OCI-LY7 (cell line): Measurements from ENCODE around the gene NME7. TPM values are rescaled to one million over a fixed set of nuclear protein-coding genes. Genes with fewer than 3 reads are reported as not detected.

Source experiments
- BruUV-seq: library from RNA; stranded (reverse); fragments of 400-500 nt; replicated peaks from 2 replicates; lab custom pipeline; 2021; lab: Mats Ljungman, UMichigan
- CTCF ChIA-PET: fragments of 300-600 bp; sonication (Branson Sonifier 250); formaldehyde crosslinking; loops from one replicate; lab custom pipeline; 2022; ENCODE audit warnings: antibody characterized with exemption; ENCODE audit not compliant: unreplicated experiment; lab: Charles Lee
- POLR2A ChIA-PET: fragments of 300-600 bp; sonication (Branson Sonifier 250); formaldehyde crosslinking; loops from one replicate; lab custom pipeline; 2022; ENCODE audit warnings: antibody characterized with exemption; lab: Charles Lee
- DNase-seq: peaks from one replicate; pipeline ENCODE4 v3.0.0-alpha.2; 2015; ENCODE audit warnings: low spot score
- H2AFZ ChIP-seq: fragments of 200-600 bp; sonication (generic), shearing (Covaris generic); 2 replicates; pipeline ENCODE4 v1.6.1; 2014; ENCODE audit warnings: mild to moderate bottlenecking, antibody characterized with exemption, low read length, moderate library complexity
- H3K27ac ChIP-seq: fragments of 200-600 bp; sonication (generic); 2 replicates; pipeline ENCODE4 v1.5.1; 2014; ENCODE audit warnings: mixed run types, low read depth, mild to moderate bottlenecking, moderate library complexity, low read length, inconsistent platforms; ENCODE audit not compliant: poor library complexity, severe bottlenecking
- H3K36me3 ChIP-seq: fragments of 200-600 bp; sonication (generic); 2 replicates; pipeline ENCODE4 v1.6.1; 2014; ENCODE audit warnings: mild to moderate bottlenecking, antibody characterized with exemption, low read length, moderate library complexity, mixed read lengths; ENCODE audit not compliant: insufficient read depth
- H3K4me1 ChIP-seq: fragments of 200-600 bp; sonication (generic); 2 replicates; pipeline ENCODE4 v1.5.1; 2014; ENCODE audit warnings: mild to moderate bottlenecking, low read length; ENCODE audit not compliant: insufficient read depth, poor library complexity, severe bottlenecking
- H3K4me2 ChIP-seq: fragments of 200-600 bp; sonication (generic); 2 replicates; pipeline ENCODE4 v1.6.1; 2014; ENCODE audit warnings: mild to moderate bottlenecking, low read length
- H3K4me3 ChIP-seq: fragments of 200-600 bp; sonication (generic); 2 replicates; pipeline ENCODE4 v1.5.1; 2014; ENCODE audit warnings: mild to moderate bottlenecking, low read depth, low read length; ENCODE audit not compliant: poor library complexity, severe bottlenecking
- H3K79me2 ChIP-seq: fragments of 200-600 bp; sonication (generic); 2 replicates; pipeline ENCODE4 v1.6.1; 2016; ENCODE audit warnings: low read depth, mild to moderate bottlenecking, low read length, moderate library complexity, mixed read lengths; ENCODE audit not compliant: insufficient read depth
- H3K9me2 ChIP-seq: fragments of 200-600 bp; sonication (generic); 2 replicates; pipeline ENCODE4 v1.6.1; 2016; ENCODE audit warnings: mild to moderate bottlenecking, low read length, mixed read lengths; ENCODE audit not compliant: insufficient read depth
- H3K9me3 ChIP-seq: fragments of 200-600 bp; sonication (generic); 2 replicates; pipeline ENCODE4 v1.6.1; 2014; ENCODE audit warnings: mild to moderate bottlenecking, mixed run types, low read length, mixed read lengths
- H4K20me1 ChIP-seq: fragments of 200-600 bp; sonication (generic); 2 replicates; pipeline ENCODE4 v1.6.1; 2014; ENCODE audit warnings: mild to moderate bottlenecking, antibody characterized with exemption, low read length, moderate library complexity, mixed read lengths; ENCODE audit not compliant: insufficient read depth
- EZH2phosphoT487 ChIP-seq: fragments of 200-600 bp; sonication (generic); IDR thresholded peaks from 2 replicates; pipeline ENCODE4 v1.6.1; 2018; ENCODE audit warnings: low read depth, borderline replicate concordance, mild to moderate bottlenecking, mixed run types, antibody characterized with exemption, low read length, moderate library complexity, mixed read lengths
- intact Hi-C: fragments of 100-400 bp; cut with micrococcal nuclease; formaldehyde crosslinking; loops from one replicate; pipeline ENCODE4 v1.10.0; 2022; ENCODE audit not compliant: unreplicated experiment
- total RNA-seq, 2 experiments: library from RNA; depleted of rRNA in 1 of 2; stranded (reverse); fragments of >200 nt in 1 of 2; shearing (Covaris generic) in 1 of 2; gene quantifications; 2 replicates each; pipeline ENCODE4 v1.2.3, GENCODE V29; 2014 to 2022
- TF ChIP-seq, protein P1 (sequence below): fragments of 200-600 bp; sonication (generic); conservative IDR thresholded peaks from 2 replicates; pipeline ENCODE4 v1.5.1; 2014; ENCODE audit warnings: mild to moderate bottlenecking, antibody characterized with exemption, low read length, moderate library complexity, mixed read lengths

Gene NME7
- total RNA-seq, 2 experiments from 2014 or later = 9.3 to 17.0 TPM

DNA sequence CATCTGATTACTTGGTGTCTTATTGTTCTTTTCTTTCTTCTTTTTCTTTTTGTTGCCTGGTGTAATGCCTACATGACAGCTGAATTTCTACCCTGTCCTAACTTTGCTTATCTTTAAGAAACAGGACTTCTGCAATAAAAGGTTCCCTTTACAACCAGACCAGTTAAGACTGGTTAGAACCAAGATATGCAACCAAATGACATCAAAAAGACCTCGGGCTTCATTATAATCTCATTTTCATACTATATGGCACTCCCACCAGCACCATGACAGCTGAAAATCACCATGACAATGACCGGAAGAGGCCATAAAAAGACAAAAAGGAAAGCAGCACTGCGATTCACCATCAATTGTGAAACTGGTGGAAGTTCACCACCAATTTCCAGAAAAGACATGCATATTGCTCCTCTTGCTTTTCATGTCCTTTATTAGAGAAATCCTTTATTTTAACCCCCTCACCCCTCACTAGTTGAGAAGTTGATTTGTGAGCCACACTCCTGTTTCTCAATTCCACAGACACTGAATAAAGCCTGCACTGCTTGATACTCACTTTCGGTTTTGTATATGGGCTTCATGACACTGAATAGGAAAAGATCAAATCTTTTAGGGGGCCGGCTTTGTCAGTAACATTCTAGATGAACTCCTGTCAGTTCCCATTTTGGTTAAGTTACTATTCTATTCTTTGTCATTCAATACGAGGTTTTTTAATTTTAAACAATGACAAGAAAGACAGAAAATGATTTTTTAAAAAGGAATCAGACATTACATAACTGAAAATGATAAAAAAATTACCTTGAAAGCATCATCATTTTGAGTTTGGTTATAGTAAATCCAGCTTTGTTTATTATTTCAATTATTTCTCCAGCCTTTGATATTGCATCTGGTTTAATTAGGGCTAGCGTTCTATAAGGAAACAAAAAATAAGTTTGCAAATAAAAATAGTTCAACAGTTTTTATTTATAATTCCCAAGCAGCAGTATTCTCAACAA is 58.1 kb downstream of the NME7 start:
- Histone ChIP-seq H3K36me3 (no peaks in the 10 kb centered on the region), H3K27ac (no peak overlapping the region), H4K20me1 (no peaks in the 10 kb centered on the region), H3K4me1 (no peaks in the 10 kb centered on the region), H3K9me2 (no peaks in the 10 kb centered on the region), H3K9me3 (no peaks in the 10 kb centered on the region), H2AFZ (no peak overlapping the region), H3K79me2 (no peaks in the 10 kb centered on the region), H3K4me3 (no peak overlapping the region), H3K4me2 (no peak overlapping the region; the same call in 1 of the 2 replicates)
- TF ChIP-seq EZH2phosphoT487 = no peak
- TF ChIP-seq, protein P1, sequence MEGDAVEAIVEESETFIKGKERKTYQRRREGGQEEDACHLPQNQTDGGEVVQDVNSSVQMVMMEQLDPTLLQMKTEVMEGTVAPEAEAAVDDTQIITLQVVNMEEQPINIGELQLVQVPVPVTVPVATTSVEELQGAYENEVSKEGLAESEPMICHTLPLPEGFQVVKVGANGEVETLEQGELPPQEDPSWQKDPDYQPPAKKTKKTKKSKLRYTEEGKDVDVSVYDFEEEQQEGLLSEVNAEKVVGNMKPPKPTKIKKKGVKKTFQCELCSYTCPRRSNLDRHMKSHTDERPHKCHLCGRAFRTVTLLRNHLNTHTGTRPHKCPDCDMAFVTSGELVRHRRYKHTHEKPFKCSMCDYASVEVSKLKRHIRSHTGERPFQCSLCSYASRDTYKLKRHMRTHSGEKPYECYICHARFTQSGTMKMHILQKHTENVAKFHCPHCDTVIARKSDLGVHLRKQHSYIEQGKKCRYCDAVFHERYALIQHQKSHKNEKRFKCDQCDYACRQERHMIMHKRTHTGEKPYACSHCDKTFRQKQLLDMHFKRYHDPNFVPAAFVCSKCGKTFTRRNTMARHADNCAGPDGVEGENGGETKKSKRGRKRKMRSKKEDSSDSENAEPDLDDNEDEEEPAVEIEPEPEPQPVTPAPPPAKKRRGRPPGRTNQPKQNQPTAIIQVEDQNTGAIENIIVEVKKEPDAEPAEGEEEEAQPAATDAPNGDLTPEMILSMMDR = no peak
- CTCF ChIA-PET = no interaction called here
- POLR2A ChIA-PET = no interaction called here
- DNase-seq = no peak
- intact Hi-C loops = no loop called here
- no TSS peak for BruUV-seq

DNA sequence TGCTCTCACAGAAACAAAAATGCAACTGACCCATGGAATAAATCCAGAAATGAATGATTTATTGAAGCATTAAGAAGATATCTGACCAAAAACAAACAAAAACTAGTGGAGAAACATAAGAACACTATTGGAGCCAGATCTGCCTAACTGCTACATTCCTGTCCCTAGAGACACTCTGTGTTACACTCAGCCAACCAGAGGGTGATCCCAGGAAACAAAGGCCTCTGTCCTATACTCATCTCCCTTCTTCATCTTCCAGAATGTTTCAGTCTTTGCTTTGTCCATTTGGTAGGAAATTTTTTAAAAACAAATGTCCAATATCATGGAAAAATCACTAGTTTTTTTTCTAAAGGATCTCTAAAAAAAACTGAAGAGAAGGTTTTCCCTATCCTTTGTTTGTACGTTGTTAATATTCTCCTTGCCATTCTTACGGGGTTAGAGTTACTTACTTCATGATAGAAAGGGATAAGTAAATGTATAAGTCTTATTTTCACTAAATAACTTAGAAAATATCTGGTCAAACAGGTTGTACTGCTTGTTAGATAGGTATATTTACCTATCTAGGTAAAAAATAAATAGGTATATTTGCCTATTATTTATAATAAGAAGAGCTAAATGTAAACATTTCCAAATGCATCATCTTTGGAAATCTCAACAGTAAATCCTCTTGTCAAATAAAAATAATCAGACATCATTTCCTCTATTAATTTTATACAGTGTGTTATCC is 59.1 kb downstream of the NME7 start:
- intact Hi-C loops = no loop called here
- no peak overlapping the region for H2AFZ ChIP-seq
- no TSS peak for BruUV-seq

More for the DNA sequence above, 59.1 kb downstream of the NME7 start:
- no peak overlapping the region for H3K4me3 ChIP-seq
- no peaks in the 10 kb centered on the region for H3K9me2 ChIP-seq
- H3K36me3 ChIP-seq = no peaks in the 10 kb centered on the region
- no peak for DNase-seq
- H3K4me2 ChIP-seq = no peak overlapping the region
- H3K9me3 ChIP-seq = no peaks in the 10 kb centered on the region
- no peaks in the 10 kb centered on the region for H4K20me1 ChIP-seq
- no peaks in the 10 kb centered on the region for H3K79me2 ChIP-seq
- ChIA-PET CTCF (no interaction called here), POLR2A (interaction anchor here (0.6 kb wide), 1 partner anchor 112 kb away, joined by 4 read pairs; no protein-coding TSS in a partner anchor)
- H3K27ac ChIP-seq = no peak overlapping the region
- TF ChIP-seq, protein P1 = no peak
- TF ChIP-seq EZH2phosphoT487 = no peak
- no peaks in the 10 kb centered on the region for H3K4me1 ChIP-seq
